PC-9 (cell line): Measurements from ENCODE around the gene PNMA6E.

ENCODE experiments used
- CTCF ChIP-seq: fragments of 200-600 bp; sonication (generic); conservative IDR thresholded peaks from 2 replicates; pipeline ENCODE4 v1.6.1; 2017; ENCODE audit warnings: mixed run types, antibody characterized with exemption, mild to moderate bottlenecking, moderate library complexity
- EZH2 ChIP-seq: fragments of 200-600 bp; sonication (generic); IDR thresholded peaks from 2 replicates; pipeline ENCODE4 v1.8.0; 2017; ENCODE audit warnings: antibody characterized with exemption, low read depth

GRCh38 chrX:153412746-153413720 lies 11.9 kb upstream of the PNMA6E start:
- TF ChIP-seq CTCF, result no peak
- TF ChIP-seq EZH2, result no peak
